SU-DHL-6 (cell line): ENCODE data around the gene ACER1.

Source experiments
- H2AFZ ChIP-seq: fragments of 200-600 bp; sonication (generic); 2 replicates; pipeline ENCODE4 v1.6.1; 2014; ENCODE audit warnings: low read depth, mild to moderate bottlenecking, moderate library complexity, mixed read lengths, antibody characterized with exemption, low read length; ENCODE audit not compliant: severe bottlenecking
- H3F3A ChIP-seq: fragments of 200-600 bp; shearing (Covaris generic); 2 replicates; pipeline ENCODE4 v1.6.0; 2016; ENCODE audit warnings: antibody characterized with exemption, mild to moderate bottlenecking; ENCODE audit not compliant: insufficient read depth
- H3K27ac ChIP-seq: fragments of 200-600 bp; sonication (generic); 2 replicates; pipeline ENCODE4 v1.5.1; 2016; ENCODE audit warnings: low read depth, mild to moderate bottlenecking, low read length, moderate library complexity, mixed read lengths
- H3K27me3 ChIP-seq: fragments of 200-600 bp; sonication (generic), shearing (Covaris generic); 2 replicates; pipeline ENCODE4 v1.6.0; 2014; ENCODE audit warnings: mild to moderate bottlenecking, low read length
- H3K36me3 ChIP-seq: fragments of 200-600 bp; sonication (generic); 2 replicates; pipeline ENCODE4 v1.6.1; 2014; ENCODE audit warnings: mild to moderate bottlenecking, low read length, mixed read lengths
- H3K4me2 ChIP-seq: fragments of 300-600, 200-600 bp; shearing (Covaris generic), sonication (generic); 2 replicates; pipeline ENCODE4 v1.6.0; 2014; ENCODE audit warnings: low read length, low read depth, mild to moderate bottlenecking; ENCODE audit not compliant: poor library complexity, severe bottlenecking
- H3K4me3 ChIP-seq: fragments of 200-600 bp; sonication (generic); 2 replicates; pipeline ENCODE4 v1.5.1; 2014; ENCODE audit warnings: antibody characterized with exemption, low read length, mild to moderate bottlenecking, mixed read lengths; ENCODE audit not compliant: insufficient read depth, poor library complexity, severe bottlenecking
- H3K79me2 ChIP-seq: fragments of 200-600 bp; sonication (generic); 2 replicates; pipeline ENCODE4 v1.6.1; 2014; ENCODE audit warnings: mild to moderate bottlenecking, low read length, moderate library complexity; ENCODE audit not compliant: insufficient read depth
- H3K9ac ChIP-seq: fragments of 200-600 bp; sonication (generic); 2 replicates; pipeline ENCODE4 v1.7.0; 2014; ENCODE audit warnings: mild to moderate bottlenecking, low read length
- H3K9me2 ChIP-seq: fragments of 200-600 bp; sonication (generic); replicated peaks from 2 replicates; pipeline ENCODE4 v1.6.1; 2014; ENCODE audit warnings: low read length; ENCODE audit not compliant: insufficient read depth
- H3K9me3 ChIP-seq: fragments of 200-600 bp; sonication (generic); 2 replicates; pipeline ENCODE4 v1.6.1; 2014; ENCODE audit warnings: low read length, mixed read lengths; ENCODE audit not compliant: insufficient read depth
- H4K20me1 ChIP-seq: fragments of 200-600 bp; sonication (generic); 2 replicates; pipeline ENCODE4 v1.6.1; 2014; ENCODE audit warnings: low read depth, mild to moderate bottlenecking, antibody characterized with exemption, low read length, moderate library complexity, mixed read lengths
- EZH2phosphoT487 ChIP-seq: fragments of 200-600 bp; sonication (generic), shearing (Covaris generic); conservative IDR thresholded peaks from 2 replicates; pipeline ENCODE4 v1.6.1; 2018; ENCODE audit warnings: mild to moderate bottlenecking, antibody characterized with exemption, low read length, moderate library complexity, mixed read lengths
- TF ChIP-seq, protein P1 (sequence below): fragments of 200-600 bp; sonication (generic); IDR thresholded peaks from one replicate; pipeline ENCODE4 v1.5.1; 2017; ENCODE audit warnings: antibody characterized with exemption, mild to moderate bottlenecking, low read length, moderate library complexity; ENCODE audit not compliant: insufficient read depth, poor library complexity, severe bottlenecking

ACER1 gene

DNA sequence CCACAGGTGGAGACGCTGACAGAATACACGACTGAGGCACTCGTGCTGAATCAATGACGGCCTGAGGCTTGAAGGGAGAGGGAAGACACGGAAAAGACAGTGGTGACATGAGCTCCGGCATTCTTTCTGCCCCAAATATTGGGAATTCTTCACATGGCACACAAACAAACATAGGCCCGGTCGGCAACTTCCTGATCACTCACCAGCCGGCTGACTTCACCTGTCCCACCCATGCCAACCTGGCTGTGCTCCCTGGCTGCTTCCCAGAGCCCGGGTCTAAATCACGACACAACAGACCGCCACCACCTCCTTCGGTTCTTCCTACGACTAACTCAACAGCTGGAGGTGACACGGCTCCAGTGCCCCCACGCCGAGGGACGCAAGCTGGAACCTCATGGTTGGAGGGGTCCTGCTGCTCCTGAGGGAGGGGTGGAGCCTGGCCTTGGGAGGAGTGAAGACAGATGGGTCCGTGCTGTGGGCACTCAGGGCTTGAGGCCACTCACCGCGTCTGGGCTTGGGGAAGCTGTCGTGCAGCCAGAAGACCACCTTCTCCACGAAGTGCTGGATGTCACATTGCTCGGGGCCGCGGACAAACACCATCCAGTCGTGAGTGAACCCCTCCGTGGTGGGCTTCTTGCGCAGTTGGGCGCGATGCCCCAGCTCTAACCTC, 63.2 kb downstream of the ACER1 start:
- Histone ChIP-seq H3K79me2 (peaks cover 71% of the 10 kb centered on the region), H3K27ac (no peak overlapping the region), H4K20me1 (peaks cover 8% of the 10 kb centered on the region; the same call in 1 of the 2 replicates), H3K27me3 (no peaks in the 10 kb centered on the region), H3K36me3 (peaks cover 4% of the 10 kb centered on the region), H3K9me3 (no peaks in the 10 kb centered on the region), H3K4me2 (no peak overlapping the region), H3F3A (no peaks in the 10 kb centered on the region), H2AFZ (no peak overlapping the region), H3K9me2 (no peaks in the 10 kb centered on the region), H3K9ac (no peak overlapping the region), H3K4me3 (no peak overlapping the region)
- TF ChIP-seq EZH2phosphoT487 = no peak
- TF ChIP-seq, protein P1, sequence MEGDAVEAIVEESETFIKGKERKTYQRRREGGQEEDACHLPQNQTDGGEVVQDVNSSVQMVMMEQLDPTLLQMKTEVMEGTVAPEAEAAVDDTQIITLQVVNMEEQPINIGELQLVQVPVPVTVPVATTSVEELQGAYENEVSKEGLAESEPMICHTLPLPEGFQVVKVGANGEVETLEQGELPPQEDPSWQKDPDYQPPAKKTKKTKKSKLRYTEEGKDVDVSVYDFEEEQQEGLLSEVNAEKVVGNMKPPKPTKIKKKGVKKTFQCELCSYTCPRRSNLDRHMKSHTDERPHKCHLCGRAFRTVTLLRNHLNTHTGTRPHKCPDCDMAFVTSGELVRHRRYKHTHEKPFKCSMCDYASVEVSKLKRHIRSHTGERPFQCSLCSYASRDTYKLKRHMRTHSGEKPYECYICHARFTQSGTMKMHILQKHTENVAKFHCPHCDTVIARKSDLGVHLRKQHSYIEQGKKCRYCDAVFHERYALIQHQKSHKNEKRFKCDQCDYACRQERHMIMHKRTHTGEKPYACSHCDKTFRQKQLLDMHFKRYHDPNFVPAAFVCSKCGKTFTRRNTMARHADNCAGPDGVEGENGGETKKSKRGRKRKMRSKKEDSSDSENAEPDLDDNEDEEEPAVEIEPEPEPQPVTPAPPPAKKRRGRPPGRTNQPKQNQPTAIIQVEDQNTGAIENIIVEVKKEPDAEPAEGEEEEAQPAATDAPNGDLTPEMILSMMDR = no peak

DNA sequence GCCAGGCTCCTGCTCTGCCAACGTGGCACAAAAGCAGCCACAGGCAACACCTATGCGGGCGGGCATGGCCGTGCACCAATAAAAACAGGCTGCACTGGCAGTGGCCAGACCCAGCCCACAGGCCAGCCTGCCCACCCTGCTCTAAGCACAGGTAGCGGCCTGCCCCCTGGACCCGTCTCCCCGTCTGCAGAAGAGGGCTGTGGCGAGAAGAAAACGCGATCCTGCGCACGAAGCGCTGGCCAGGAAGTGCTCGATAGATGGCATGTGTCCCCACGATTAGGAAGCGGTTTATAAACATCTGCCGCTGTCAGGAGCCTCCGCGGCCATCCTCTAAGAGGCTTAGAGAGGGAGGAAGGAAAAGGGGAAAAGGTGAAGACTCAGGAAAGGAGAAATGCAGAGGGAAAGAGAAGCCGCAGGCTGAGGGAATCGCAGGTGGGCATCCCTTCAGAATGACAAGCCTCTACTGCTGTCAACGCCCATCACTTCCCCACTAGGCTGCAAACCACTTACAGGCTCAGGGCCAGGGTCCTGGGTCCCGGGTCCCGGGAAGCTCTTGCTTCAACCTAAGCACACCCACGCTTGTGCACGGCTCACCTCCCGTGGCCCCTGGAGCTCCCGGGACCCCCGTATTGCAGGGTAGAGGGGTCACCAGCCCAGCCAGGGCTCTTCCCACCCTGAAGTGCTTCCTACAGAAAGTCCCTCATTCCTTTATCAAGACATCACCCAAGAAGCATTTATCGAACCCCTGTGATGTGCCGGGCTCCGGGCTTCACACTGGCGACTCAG, 64.1 kb downstream of the ACER1 start:
- H3F3A ChIP-seq = no peaks in the 10 kb centered on the region
- H4K20me1 ChIP-seq = peaks cover 8% of the 10 kb centered on the region; the same call in 1 of the 2 replicates
- H2AFZ ChIP-seq = no peak overlapping the region
- no peak overlapping the region for H3K4me2 ChIP-seq
- no peak overlapping the region for H3K27ac ChIP-seq
- peaks cover 62% of the 10 kb centered on the region for H3K79me2 ChIP-seq
- H3K36me3 ChIP-seq = peaks cover 4% of the 10 kb centered on the region
- H3K4me3 ChIP-seq = no peak overlapping the region
- TF ChIP-seq EZH2phosphoT487 = no peak
- no peak overlapping the region for H3K9ac ChIP-seq
- no peaks in the 10 kb centered on the region for H3K9me2 ChIP-seq
- H3K9me3 ChIP-seq = no peaks in the 10 kb centered on the region
- no peaks in the 10 kb centered on the region for H3K27me3 ChIP-seq

DNA sequence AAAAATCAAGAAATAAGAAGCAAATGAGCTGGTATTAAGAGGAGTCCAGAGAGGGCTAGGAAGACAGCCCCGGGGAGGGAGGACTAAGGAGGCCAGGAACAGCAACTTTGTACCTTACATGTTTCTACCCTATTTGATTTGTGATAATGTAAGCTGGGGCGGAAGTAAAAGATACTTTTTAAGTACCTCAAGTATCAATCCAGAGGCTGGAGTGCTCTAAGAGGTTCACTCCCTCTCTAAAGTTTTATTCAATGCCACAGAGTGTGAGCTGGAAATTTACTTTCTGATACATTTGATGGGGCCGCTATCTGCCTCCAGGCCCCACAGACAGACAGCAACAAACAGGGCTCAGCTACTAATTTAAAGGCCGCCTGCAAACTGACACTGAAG, 65.0 kb downstream of the ACER1 start:
- Histone ChIP-seq H3K27ac (no peak overlapping the region), H3K9me3 (no peaks in the 10 kb centered on the region), H3K36me3 (peaks cover 4% of the 10 kb centered on the region), H3K9me2 (no peaks in the 10 kb centered on the region), H3K9ac (no peak overlapping the region), H2AFZ (no peak overlapping the region), H3K4me3 (no peak overlapping the region), H3K79me2 (peaks cover 55% of the 10 kb centered on the region), H3K4me2 (no peak overlapping the region), H3F3A (no peaks in the 10 kb centered on the region), H3K27me3 (no peaks in the 10 kb centered on the region), H4K20me1 (peaks cover 8% of the 10 kb centered on the region; the same call in 1 of the 2 replicates)
- no peak for TF ChIP-seq EZH2phosphoT487
- TF ChIP-seq, protein P1 = no peak
